Non-pigmented ciliary epithelial cell (primary cell): ENCODE data around the gene HOXB3.

Source experiments
- DNase-seq: peaks from one replicate; pipeline ENCODE4 v3.0.0-alpha.2; 2010; ENCODE audit warnings: low read depth

Gene HOXB3

DNA sequence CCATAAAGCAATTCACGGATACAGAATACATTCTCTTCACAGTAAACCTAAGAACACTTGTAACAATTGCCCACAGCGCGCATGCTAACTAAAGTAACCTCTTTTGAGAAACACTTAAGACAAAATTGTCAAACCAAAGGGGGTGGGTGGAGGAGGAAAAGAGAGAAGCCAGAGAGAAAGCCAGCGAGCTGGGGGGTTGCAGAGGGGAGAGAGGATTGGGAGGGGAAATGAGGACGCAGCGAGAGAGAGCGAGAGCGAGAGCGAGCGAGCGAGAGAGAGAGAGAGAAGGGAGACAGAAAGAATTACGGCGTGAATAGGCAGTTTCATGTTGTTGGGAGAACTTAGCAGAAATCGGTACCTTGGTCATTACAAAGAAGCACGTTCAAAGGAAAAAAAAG lies 22.4 kb upstream of the HOXB3 start:
- no peak for DNase-seq

DNA sequence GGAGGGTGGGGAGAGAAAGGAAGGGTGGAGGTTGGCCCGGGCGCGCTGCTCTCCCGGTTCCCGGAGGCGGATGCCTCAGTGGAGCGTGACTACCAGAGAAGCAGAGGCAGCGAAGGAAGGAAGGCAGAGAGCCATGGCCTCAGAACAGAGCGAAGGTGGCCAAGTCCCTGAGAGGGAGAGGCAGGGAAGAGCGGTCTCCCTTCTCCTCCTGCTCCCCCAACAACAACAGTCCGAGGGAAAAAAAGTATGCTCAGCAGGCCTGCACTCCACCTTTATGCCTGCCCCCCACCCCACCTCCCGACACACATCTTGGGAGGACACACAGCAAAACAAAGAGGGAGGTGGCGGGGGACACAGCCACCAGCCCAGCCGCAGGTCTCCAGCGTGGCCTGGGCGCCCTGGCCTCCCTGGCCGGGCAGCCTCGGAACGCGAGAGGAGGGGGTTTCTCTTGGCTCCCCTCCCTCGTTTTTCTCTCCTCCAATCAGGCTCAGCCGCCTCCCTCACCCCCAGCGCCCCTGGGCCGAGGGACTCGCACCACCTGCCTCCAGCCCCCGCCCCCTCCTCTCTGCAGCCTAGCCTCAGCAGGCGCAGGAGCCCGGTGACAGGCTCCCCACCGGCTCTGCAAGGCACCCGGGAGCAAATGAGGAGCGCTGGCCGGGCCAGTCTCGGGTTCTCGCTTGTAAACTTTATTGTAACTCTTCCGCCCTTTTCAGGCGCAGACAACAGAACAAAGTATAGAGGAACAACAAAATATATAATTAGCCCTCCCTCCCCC lies 21.8 kb upstream of the HOXB3 start:
- DNase-seq = no peak

- no peak for DNase-seq
Measured at GRCh38 chr17:48611213-48611612, 21.2 kb upstream of the HOXB3 start.

- DNase-seq = no peak
Measured at GRCh38 chr17:48610282-48611211, 20.5 kb upstream of the HOXB3 start, which contains the start of gene HOXB7. HOXB7 (minus strand) TSS chr17:48611017; CDS start chr17:48610918, 99 bp downstream.

- no peak for DNase-seq
Measured at GRCh38 chr17:48609759-48610281, 19.8 kb upstream of the HOXB3 start.

GRCh38 chr17:48609033-48609432 lies 19.0 kb upstream of the HOXB3 start:
- no peak for DNase-seq

DNA sequence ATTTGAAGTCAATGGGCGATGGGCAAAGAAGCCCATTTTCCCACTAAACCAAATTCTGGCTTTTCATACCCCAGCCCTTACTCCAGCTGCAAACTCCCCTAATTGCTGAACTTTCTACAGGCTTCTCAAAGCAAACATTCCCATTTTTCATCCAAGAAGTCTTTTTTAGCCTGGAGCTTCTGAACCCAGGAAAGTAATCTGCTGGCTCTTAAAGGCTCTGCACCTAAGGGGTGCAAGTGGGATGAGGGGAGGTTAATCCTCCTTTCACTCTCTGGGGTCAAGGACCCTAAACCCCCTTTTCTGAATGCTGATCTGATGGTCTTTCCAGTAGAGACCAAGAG lies 18.4 kb upstream of the HOXB3 start:
- DNase-seq = no peak

- no peak for DNase-seq
Measured at GRCh38 chr17:48606892-48607614, 17.0 kb upstream of the HOXB3 start.

- DNase-seq = no peak
Measured at GRCh38 chr17:48605991-48606891, 16.2 kb upstream of the HOXB3 start.

- no peak for DNase-seq
Measured at GRCh38 chr17:48605409-48605919, 15.4 kb upstream of the HOXB3 start.

GRCh38 chr17:48604770-48605329 lies 14.8 kb upstream of the HOXB3 start, which contains the start of gene HOXB6:
HOXB6 (minus strand) TSS chr17:48604986; CDS start chr17:48598150, 6,836 bp downstream.
- DNase-seq = no peak

DNA sequence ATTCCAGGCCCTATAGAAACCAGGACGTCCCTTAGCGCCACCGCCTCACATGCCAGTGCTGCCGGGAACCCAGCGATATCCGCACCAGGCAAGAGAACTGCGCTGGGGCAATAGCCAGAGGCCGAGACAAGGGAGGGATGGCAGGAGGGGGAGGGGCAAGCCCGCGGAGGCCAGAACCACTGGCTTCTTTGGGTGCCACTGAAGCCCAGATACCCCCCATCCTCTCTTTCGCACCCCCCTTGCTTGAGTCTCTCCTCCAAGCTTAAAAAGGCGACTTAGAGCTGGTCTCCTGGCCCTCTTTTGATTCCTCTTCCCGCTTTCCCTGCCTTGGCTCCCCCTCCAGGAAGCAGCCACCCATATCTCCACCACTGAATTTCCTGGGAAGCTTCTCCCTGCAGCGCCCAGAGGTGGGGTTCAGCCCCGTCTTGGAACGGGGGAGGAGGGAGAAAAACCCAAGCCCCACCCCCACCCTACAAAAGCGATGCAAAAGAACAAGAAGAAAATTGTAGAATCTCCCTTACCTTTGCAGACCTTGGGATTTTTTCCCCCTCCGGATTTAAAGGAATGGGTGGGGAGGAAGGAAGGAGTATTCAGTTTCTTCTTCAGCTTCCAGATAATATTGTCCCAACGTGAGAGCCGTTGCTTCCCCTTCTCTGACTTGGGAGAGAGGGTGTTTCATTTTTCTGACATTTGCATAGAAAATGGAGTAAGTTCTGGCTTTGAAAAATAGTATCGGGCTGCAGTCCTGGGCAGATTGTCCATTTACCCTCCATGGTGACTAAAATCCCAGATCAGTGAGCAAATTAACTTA lies 14.1 kb upstream of the HOXB3 start:
- DNase-seq = no peak

DNA sequence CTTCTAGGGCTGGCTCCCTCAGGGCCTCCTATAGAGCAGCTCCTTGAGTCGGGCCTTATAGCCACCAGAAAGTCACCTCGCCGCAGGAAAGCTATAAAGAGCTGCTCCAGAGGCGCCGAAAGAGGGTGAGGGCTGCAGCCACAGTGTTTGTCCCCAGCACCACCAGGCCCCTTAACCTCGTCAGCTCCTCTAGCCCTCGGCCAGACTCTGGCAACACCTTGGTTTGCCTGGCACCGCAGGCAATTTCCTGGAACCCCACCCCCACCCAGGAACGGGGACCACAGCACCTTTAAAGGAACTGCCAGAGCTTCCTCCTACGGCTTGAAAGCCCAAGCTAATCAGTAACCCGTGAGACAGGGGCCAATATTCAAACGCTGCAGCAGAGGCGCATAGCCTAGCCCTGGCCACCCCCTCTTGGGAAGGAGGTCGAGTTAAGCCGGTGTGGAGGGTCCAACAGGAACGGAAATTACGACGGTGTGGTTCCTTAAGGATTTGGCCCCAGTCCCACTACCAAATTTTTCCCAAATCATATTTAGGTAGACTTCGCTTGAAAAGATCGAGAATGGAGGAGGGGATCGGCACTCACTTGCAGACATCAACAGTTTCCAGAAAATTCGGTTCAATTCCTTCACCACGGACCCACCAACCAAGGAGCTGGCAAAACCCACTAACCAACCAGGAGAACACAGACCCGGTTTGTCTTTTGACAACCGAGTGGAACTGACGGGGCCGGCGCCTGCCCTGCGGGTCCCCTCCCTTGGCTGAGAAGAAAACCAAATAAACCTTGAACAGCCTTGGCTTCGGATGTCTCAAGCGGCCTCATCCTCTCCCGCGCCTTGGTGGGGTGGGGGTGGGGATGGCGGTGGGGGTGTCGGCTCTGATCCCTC lies 11.7 kb upstream of the HOXB3 start:
- no peak for DNase-seq

- DNase-seq = no peak
Measured at GRCh38 chr17:48601207-48601538, 11.1 kb upstream of the HOXB3 start.

GRCh38 chr17:48600244-48601098 lies 10.4 kb upstream of the HOXB3 start:
- DNase-seq = no peak

GRCh38 chr17:48599354-48599753 lies 9.3 kb upstream of the HOXB3 start:
- no peak for DNase-seq

GRCh38 chr17:48598736-48599135 lies 8.7 kb upstream of the HOXB3 start:
- DNase-seq = no peak
